Activated CD8-positive, alpha-beta memory T cell treated with anti-CD3 and anti-CD28 coated beads, Interleukin-2, amount 10 ng/mL, durations not matched to agents 7 days and 5 days (primary cell): ENCODE results near the gene CFLAR. TPM values are rescaled to one million over a fixed set of nuclear protein-coding genes. Genes with fewer than 3 reads are reported as not detected.

Experiments used
- ATAC-seq: fragments of 150-1000 bp; cut with Tn5 transposase; one replicate; pipeline ENCODE4 v1.10.0; 2021; ENCODE audit warnings: moderate library complexity
- CTCF ChIA-PET: fragments of 350-600 bp; sonication (Branson Sonifier 250); formaldehyde crosslinking; loops from one replicate; lab custom pipeline; 2021; ENCODE audit warnings: antibody characterized with exemption; lab: Charles Lee
- DNase-seq: peaks from one replicate; pipeline ENCODE4 v3.0.0-alpha.2; 2020
- H3K27ac Mint-ChIP-seq: one replicate; pipeline ENCODE4 v1.8.0; 2021; ENCODE audit warnings: mild to moderate bottlenecking, mixed read lengths
- H3K27me3 Mint-ChIP-seq: one replicate; pipeline ENCODE4 v1.8.0; 2021; ENCODE audit warnings: mixed read lengths
- H3K36me3 Mint-ChIP-seq: one replicate; pipeline ENCODE4 v1.8.0; 2021; ENCODE audit warnings: mild to moderate bottlenecking, mixed read lengths
- H3K4me1 Mint-ChIP-seq: one replicate; pipeline ENCODE4 v1.8.0; 2021; ENCODE audit warnings: mixed read lengths
- H3K4me3 Mint-ChIP-seq: one replicate; pipeline ENCODE4 v1.8.0; 2021; ENCODE audit warnings: mild to moderate bottlenecking, moderate library complexity, mixed read lengths
- H3K9me3 Mint-ChIP-seq: one replicate; pipeline ENCODE4 v1.8.0; 2022; ENCODE audit warnings: low read depth, mixed read lengths
- total RNA-seq, 2 experiments: library from RNA; stranded (reverse); gene quantifications; one replicate each; pipeline ENCODE4 v1.2.3, GENCODE V29; 2021

CFLAR gene
- total RNA-seq: 100 to 1,000 TPM; 193 to 242 TPM

- Mint-ChIP-seq H3K36me3 (peaks cover 31% of the 10 kb centered on the region), H3K4me3 (peak within 1 kb of the TSS; percentile 95), H3K27ac (peak within 1 kb of the TSS; percentile 90), H3K27me3 (peaks cover 2% of the 10 kb centered on the region), H3K4me1 (peaks cover 32% of the 10 kb centered on the region), H3K9me3 (no peaks in the 10 kb centered on the region)
- CTCF ChIA-PET: interaction anchor here (0.9 to 7.9 kb wide), 15 partner anchors 10 to 252 kb away, joined by 3 to 62 read pairs (median 11); partner anchors contain the start of genes CASP8, CLK1, HYCC2 and NDUFB3
- ATAC-seq (peak; percentile 54), DNase-seq (peak; percentile 93)
Measured at GRCh38 chr2:201116115-201116958, at the start of gene CFLAR. CFLAR (plus strand) TSS chr2:201116164; CDS start chr2:201129866, 13,702 bp downstream.

- H3K9me3 Mint-ChIP-seq: no peaks in the 10 kb centered on the region
- H3K27me3 Mint-ChIP-seq: no peaks in the 10 kb centered on the region
- peak; percentile 37 for ATAC-seq
- peaks cover 6% of the 10 kb centered on the region for H3K36me3 Mint-ChIP-seq
- peaks cover 56% of the 10 kb centered on the region for H3K4me1 Mint-ChIP-seq
- CTCF ChIA-PET: interaction anchor here (1.0 to 9.7 kb wide), 13 partner anchors 11 to 366 kb away, joined by 3 to 110 read pairs (median 9); partner anchors contain the start of genes CFLAR and ORC2
- DNase-seq: no peak
- H3K27ac Mint-ChIP-seq: peak overlapping the region; percentile 88
- H3K4me3 Mint-ChIP-seq: peak overlapping the region; percentile 91
Measured at GRCh38 chr2:201070948-201071478, 45.0 kb upstream of the CFLAR start.

- no peaks in the 10 kb centered on the region for H3K27me3 Mint-ChIP-seq
- peak within 1 kb of the TSS; percentile 91 for H3K4me3 Mint-ChIP-seq
- CTCF ChIA-PET: interaction anchor here (1.0 to 9.7 kb wide), 10 partner anchors 11 to 365 kb away, joined by 3 to 110 read pairs (median 11); partner anchors contain the start of genes CFLAR and ORC2
- DNase-seq: peak; percentile 97
- H3K4me1 Mint-ChIP-seq: peaks cover 55% of the 10 kb centered on the region
- H3K36me3 Mint-ChIP-seq: peaks cover 6% of the 10 kb centered on the region
- ATAC-seq: peak; percentile 98
- peak within 1 kb of the TSS; percentile 88 for H3K27ac Mint-ChIP-seq
- H3K9me3 Mint-ChIP-seq: no peaks in the 10 kb centered on the region
Measured at GRCh38 chr2:201071479-201072200, 44.3 kb upstream of the CFLAR start, which contains the start of the genes HYCC2 and NDUFB3. HYCC2 (minus strand) TSS chr2:201071671; CDS start chr2:201024009, 47,662 bp downstream. NDUFB3 (plus strand) TSS chr2:201072001; CDS start chr2:201078883, 6,882 bp downstream.

GRCh38 chr2:201072201-201072530 is 43.8 kb upstream of the CFLAR start:
- H3K9me3 Mint-ChIP-seq: no peaks in the 10 kb centered on the region
- H3K4me1 Mint-ChIP-seq: peaks cover 50% of the 10 kb centered on the region
- CTCF ChIA-PET: interaction anchor here (1.2 to 9.7 kb wide), 4 partner anchors 10 to 168 kb away, joined by 3 to 110 read pairs (median 61); partner anchors contain the start of genes CFLAR and ORC2
- H3K36me3 Mint-ChIP-seq: peaks cover 6% of the 10 kb centered on the region
- peak overlapping the region; percentile 88 for H3K27ac Mint-ChIP-seq
- ATAC-seq (no peak), DNase-seq (no peak)
- H3K27me3 Mint-ChIP-seq: no peaks in the 10 kb centered on the region
- peak overlapping the region; percentile 91 for H3K4me3 Mint-ChIP-seq

GRCh38 chr2:201073071-201073470 is 42.9 kb upstream of the CFLAR start:
- Mint-ChIP-seq H3K4me1 (peaks cover 44% of the 10 kb centered on the region), H3K27me3 (no peaks in the 10 kb centered on the region), H3K4me3 (peak overlapping the region; percentile 63), H3K36me3 (peaks cover 5% of the 10 kb centered on the region), H3K27ac (peak overlapping the region; percentile 59), H3K9me3 (no peaks in the 10 kb centered on the region)
- ATAC-seq: no peak
- no peak for DNase-seq
- CTCF ChIA-PET: interaction anchor here (4.9 to 9.7 kb wide), 3 partner anchors 45 to 168 kb away, joined by 49 to 110 read pairs (median 73); partner anchors contain the start of genes CFLAR and ORC2

- Mint-ChIP-seq H3K27ac (no peak overlapping the region), H3K9me3 (no peaks in the 10 kb centered on the region)
- CTCF ChIA-PET: interaction anchor here (0.9 to 9.7 kb wide), 2 partner anchors 111 to 170 kb away, joined by 4 to 110 read pairs; partner anchors contain the start of gene ORC2
Measured at GRCh38 chr2:201074996-201075395, 41.0 kb upstream of the CFLAR start.

GRCh38 chr2:201084863-201085262 is 31.1 kb upstream of the CFLAR start:
- peaks cover 36% of the 10 kb centered on the region for H3K36me3 Mint-ChIP-seq
- DNase-seq (no peak), ATAC-seq (no peak)
- H3K27me3 Mint-ChIP-seq: no peaks in the 10 kb centered on the region
- CTCF ChIA-PET: interaction anchor here (1.2 to 1.6 kb wide), 3 partner anchors 16 to 93 kb away, joined by 3 to 5 read pairs (median 4); no protein-coding TSS in a partner anchor
- H3K4me3 Mint-ChIP-seq: no peak overlapping the region
- H3K27ac Mint-ChIP-seq: no peak overlapping the region
- no peaks in the 10 kb centered on the region for H3K9me3 Mint-ChIP-seq
- H3K4me1 Mint-ChIP-seq: peaks cover 2% of the 10 kb centered on the region

More at GRCh38 chr2:201074996-201075395, 41.0 kb upstream of the CFLAR start:
- DNase-seq (no peak), ATAC-seq (no peak)
- no peak overlapping the region for H3K4me3 Mint-ChIP-seq
- H3K4me1 Mint-ChIP-seq: peaks cover 31% of the 10 kb centered on the region
- no peaks in the 10 kb centered on the region for H3K27me3 Mint-ChIP-seq
- H3K36me3 Mint-ChIP-seq: peaks cover 12% of the 10 kb centered on the region

GRCh38 chr2:201090574-201090973 is 25.4 kb upstream of the CFLAR start:
- Mint-ChIP-seq H3K4me3 (no peak overlapping the region), H3K9me3 (no peaks in the 10 kb centered on the region), H3K27ac (no peak overlapping the region), H3K4me1 (peaks cover 4% of the 10 kb centered on the region), H3K27me3 (no peaks in the 10 kb centered on the region), H3K36me3 (peaks cover 22% of the 10 kb centered on the region)
- DNase-seq (no peak), ATAC-seq (no peak)
- CTCF ChIA-PET: interaction anchor here (0.9 to 1.6 kb wide), 5 partner anchors 10 to 87 kb away, joined by 3 to 4 read pairs (median 3); partner anchors contain the start of gene CFLAR

GRCh38 chr2:201093573-201093972 is 22.4 kb upstream of the CFLAR start:
- H3K4me3 Mint-ChIP-seq: no peak overlapping the region
- CTCF ChIA-PET: interaction anchor here (1.4 kb wide), 1 partner anchor 84 kb away, joined by 3 read pairs; no protein-coding TSS in a partner anchor
- peaks cover 5% of the 10 kb centered on the region for H3K36me3 Mint-ChIP-seq
- ATAC-seq (no peak), DNase-seq (no peak)
- H3K27ac Mint-ChIP-seq: no peak overlapping the region
- peaks cover 4% of the 10 kb centered on the region for H3K4me1 Mint-ChIP-seq
- no peaks in the 10 kb centered on the region for H3K27me3 Mint-ChIP-seq
- no peaks in the 10 kb centered on the region for H3K9me3 Mint-ChIP-seq

GRCh38 chr2:201100497-201100896 is 15.5 kb upstream of the CFLAR start:
- no peaks in the 10 kb centered on the region for H3K27me3 Mint-ChIP-seq
- H3K4me3 Mint-ChIP-seq: no peak overlapping the region
- H3K27ac Mint-ChIP-seq: no peak overlapping the region
- CTCF ChIA-PET: no interaction called here
- peaks cover 1% of the 10 kb centered on the region for H3K4me1 Mint-ChIP-seq
- H3K36me3 Mint-ChIP-seq: no peaks in the 10 kb centered on the region
- no peaks in the 10 kb centered on the region for H3K9me3 Mint-ChIP-seq
- no peak for ATAC-seq
- no peak for DNase-seq

GRCh38 chr2:201105759-201106158 is 10.2 kb upstream of the CFLAR start:
- Mint-ChIP-seq H3K36me3 (peaks cover 2% of the 10 kb centered on the region), H3K4me1 (no peaks in the 10 kb centered on the region), H3K4me3 (no peak overlapping the region), H3K9me3 (peaks cover 2% of the 10 kb centered on the region), H3K27me3 (no peaks in the 10 kb centered on the region), H3K27ac (no peak overlapping the region)
- ATAC-seq (no peak), DNase-seq (no peak)
- CTCF ChIA-PET: interaction anchor here (1.1 to 1.2 kb wide), 3 partner anchors 9 to 29 kb away, joined by 3 to 5 read pairs (median 3); no protein-coding TSS in a partner anchor

- H3K36me3 Mint-ChIP-seq: peaks cover 2% of the 10 kb centered on the region
- H3K9me3 Mint-ChIP-seq: peaks cover 2% of the 10 kb centered on the region
- H3K4me3 Mint-ChIP-seq: no peak overlapping the region
- H3K27ac Mint-ChIP-seq: no peak overlapping the region
- ATAC-seq (no peak), DNase-seq (no peak)
- CTCF ChIA-PET: no interaction called here
- H3K27me3 Mint-ChIP-seq: no peaks in the 10 kb centered on the region
- no peaks in the 10 kb centered on the region for H3K4me1 Mint-ChIP-seq
Measured at GRCh38 chr2:201107624-201108023, 8.3 kb upstream of the CFLAR start.
